ENCODE results near the gene DES.

GRCh38 chr2:219403861-219404260 is 14.3 kb upstream of the DES start:
- TF ChIP-seq CTCF (conservative IDR thresholded peaks at IDR 0.05; ENCODE audit: low read length): no peak
- TF ChIP-seq EZH2phosphoT487 (IDR thresholded peaks at IDR 0.05; ENCODE audit: borderline replicate concordance, low read depth, low read length): no peak
